Colonic mucosa (tissue), 4 donors: ENCODE results near the gene ASPSCR1. TPM values are rescaled to one million over a fixed set of nuclear protein-coding genes. Genes with fewer than 3 reads are reported as not detected.

Source experiments
- DNase-seq: peaks from one replicate; pipeline ENCODE4 v3.0.0-alpha.2; 2020
- H3K27ac ChIP-seq: fragments of 200-600 bp; one replicate; pipeline ENCODE4 v1.8.0; 2021
- H3K27me3 ChIP-seq: fragments of 200-600 bp; one replicate; pipeline ENCODE4 v1.8.0; 2021
- H3K36me3 ChIP-seq: fragments of 200-600 bp; one replicate; pipeline ENCODE4 v1.8.0; 2021
- H3K4me1 ChIP-seq: fragments of 200-600 bp; one replicate; pipeline ENCODE4 v1.8.0; 2021; ENCODE audit warnings: mild to moderate bottlenecking
- H3K4me3 ChIP-seq: fragments of 200-600 bp; one replicate; pipeline ENCODE4 v1.8.0; 2021
- H3K9ac ChIP-seq, 2 donors: one replicate each; pipeline ENCODE4 v1.7.0; 2013; ENCODE audit warnings: control low read depth in 2 of 2, low read depth in 2 of 2, low read length in 2 of 2
- H3K9me3 ChIP-seq: fragments of 200-600 bp; one replicate; pipeline ENCODE4 v1.8.0; 2021
- CTCF ChIP-seq: fragments of 200-600 bp; IDR thresholded peaks from one replicate; pipeline ENCODE4 v1.8.0; 2022; ENCODE audit warnings: antibody characterized with exemption, mild to moderate bottlenecking
- intact Hi-C: fragments of 100-400 bp; cut with DNase I; formaldehyde crosslinking; loops from one replicate; pipeline ENCODE4 v1.14.1; 2022
- total RNA-seq, 2 donors: library from RNA; stranded (reverse); fragmentation: NEBNext Ultra II Directional in 1 of 2; extraction: Animal tissue kit (Norgen Biotek cat#: 25700) in 1 of 2; gene quantifications; one replicate each; pipeline ENCODE4 v1.2.1, GENCODE V29; 2021
- donor health status: healthy.
- donor health status: DM: no; HTN: no; CAD: no.
- donor health status: DM: no; HTN: no; CAD: no.

The ASPSCR1 gene
- total RNA-seq, 2 donors from 2014 or later = 21.7 to 43.0 TPM

- H3K4me3 ChIP-seq = no peak overlapping the region
- intact Hi-C loops = loop anchor here (5.0 kb wide), 1 partner anchor 199 kb away; no protein-coding TSS in a partner anchor
- no peak overlapping the region for H3K27ac ChIP-seq
- H3K9me3 ChIP-seq = no peaks in the 10 kb centered on the region
- H3K27me3 ChIP-seq = peaks cover 38% of the 10 kb centered on the region
- peaks cover 8% of the 10 kb centered on the region for H3K4me1 ChIP-seq
- H3K36me3 ChIP-seq = no peaks in the 10 kb centered on the region
- no peak for DNase-seq
- no peak for TF ChIP-seq CTCF
- no peak overlapping the region for H3K9ac ChIP-seq
These were observed 19.6 kb upstream of the ASPSCR1 start for GRCh38 chr17:81957691-81958432.

- H3K4me1 ChIP-seq = peaks cover 8% of the 10 kb centered on the region
- H3K9me3 ChIP-seq = no peaks in the 10 kb centered on the region
- intact Hi-C loops = loop anchor here (1.0 to 5.0 kb wide), 2 partner anchors 62 to 199 kb away; no protein-coding TSS in a partner anchor
- no peaks in the 10 kb centered on the region for H3K36me3 ChIP-seq
- H3K4me3 ChIP-seq = no peak overlapping the region
- no peak for DNase-seq
- H3K27me3 ChIP-seq = peaks cover 45% of the 10 kb centered on the region
- no peak overlapping the region for H3K27ac ChIP-seq
- TF ChIP-seq CTCF = no peak
- no peak overlapping the region for H3K9ac ChIP-seq
These were observed 18.6 kb upstream of the ASPSCR1 start for GRCh38 chr17:81958633-81959342.

GRCh38 chr17:81959362-81960129 is 17.9 kb upstream of the ASPSCR1 start:
- Histone ChIP-seq H3K4me1 (peaks cover 8% of the 10 kb centered on the region), H3K27ac (no peak overlapping the region), H3K27me3 (peaks cover 52% of the 10 kb centered on the region), H3K9me3 (no peaks in the 10 kb centered on the region), H3K4me3 (peak overlapping the region; percentile 48), H3K9ac (peak overlapping the region in 1 of 2 donors; percentile 35), H3K36me3 (no peaks in the 10 kb centered on the region)
- DNase-seq = peak; percentile 74
- intact Hi-C loops = loop anchor here (1.0 to 5.0 kb wide), 2 partner anchors 61 to 198 kb away; no protein-coding TSS in a partner anchor
- peak; percentile 54 for TF ChIP-seq CTCF

GRCh38 chr17:81960130-81960958 is 17.1 kb upstream of the ASPSCR1 start:
- intact Hi-C loops = no loop called here
- Histone ChIP-seq H3K27me3 (peaks cover 55% of the 10 kb centered on the region), H3K4me3 (peak overlapping the region; percentile 48), H3K4me1 (peaks cover 8% of the 10 kb centered on the region), H3K27ac (no peak overlapping the region), H3K9me3 (no peaks in the 10 kb centered on the region), H3K36me3 (no peaks in the 10 kb centered on the region), H3K9ac (peak overlapping the region in 1 of 2 donors; percentile 35)
- TF ChIP-seq CTCF = no peak
- DNase-seq = no peak
